ENCODE data around the gene IL10RA. TPM values are rescaled to one million over a fixed set of nuclear protein-coding genes. Genes with fewer than 3 reads are reported as not detected.

The IL10RA gene
- total and polyA plus RNA-seq, 9 of the 15 experiments (the other 6 are each of a cell fraction or from before 2014, with no cell fraction given): 0.17 to 17.3 (median 2.9) TPM

- TF ChIP-seq ARID3A (IDR thresholded peaks at IDR 0.05; ENCODE audit: borderline replicate concordance, low read depth, low read length) (0 out of 2 replicates have a peak, but pooled peaks have one; percentile 48), ZHX1 (conservative IDR thresholded peaks at IDR 0.05; ENCODE audit: low read length) (no peak), ETV1 (tag; conservative IDR thresholded peaks at IDR 0.05; ENCODE audit: low read depth) (0 out of 2 replicates have a peak, but pooled peaks have one; percentile 10), TAL1 (IDR thresholded peaks at IDR 0.05) (0 out of 2 replicates have a peak, but pooled peaks have one; percentile 4), EP300 (IDR thresholded peaks at IDR 0.05; ENCODE audit: low read length) (peak; percentile 31; the same call in 1 of the 2 replicates), PKNOX1 (IDR thresholded peaks at IDR 0.05) (peak; percentile 75), ZNF174 (CRISPR knock-in tag; IDR thresholded peaks at IDR 0.05) (no peak), ARNT (IDR thresholded peaks at IDR 0.05) (no peak), ZNF75A (CRISPR knock-in tag; IDR thresholded peaks at IDR 0.05) (no peak), NONO (IDR thresholded peaks at IDR 0.05; ENCODE audit: low read depth in 2 of 2, low read length in 1 of 2) (no peak), KDM2B (CRISPR knock-in tag; IDR thresholded peaks at IDR 0.05) (no peak), ARID1B (IDR thresholded peaks at IDR 0.05) (peak; percentile 48; the same call in 1 of the 2 replicates), JUND (IDR thresholded peaks at IDR 0.05; ENCODE audit: borderline replicate concordance, low read depth, low read length) (no peak), JUND (tag; IDR thresholded peaks at IDR 0.05; ENCODE audit: borderline replicate concordance, low read depth, low read length) (no peak), TCF7 (IDR thresholded peaks at IDR 0.05; ENCODE audit: borderline replicate concordance) (no peak), ASH1L (IDR thresholded peaks at IDR 0.05; ENCODE audit: borderline replicate concordance, low read depth, partially characterized antibody) (no peak), TCF15 (CRISPR knock-in tag; IDR thresholded peaks at IDR 0.05) (no peak), ATF3 (IDR thresholded peaks at IDR 0.05) (no peak), ATF3 (CRISPR knock-in tag; conservative IDR thresholded peaks at IDR 0.05) (no peak), ZNF121 (CRISPR knock-in tag; conservative IDR thresholded peaks at IDR 0.05) (no peak), MXI1 (IDR thresholded peaks at IDR 0.05; ENCODE audit: low read depth, low read length) (no peak)
Measured at GRCh38 chr11:117953024-117953671, 33.0 kb upstream of the IL10RA start (continued).
